ENCODE data around the gene OGFRL1.

Gene OGFRL1

GRCh38 chr6:71310261-71310660 lies 21.6 kb downstream of the OGFRL1 start:
- no peak for TF ChIP-seq REST (IDR thresholded peaks at IDR 0.05; ENCODE audit: insufficient read depth in 1 of 2, low read depth in 2 of 2, low read length in 2 of 2)
- no peak for TF ChIP-seq TAF1 (IDR thresholded peaks at IDR 0.05; ENCODE audit: borderline replicate concordance, insufficient read depth, low read length)
- no peak for TF ChIP-seq FOXP2 (optimal IDR thresholded peaks at IDR 0.05; ENCODE audit: borderline replicate concordance, extremely low read depth, extremely low read length, insufficient read depth)
- TF ChIP-seq POLR2AphosphoS5 (IDR thresholded peaks at IDR 0.05; ENCODE audit: low read depth, low read length): no peak

GRCh38 chr6:71312089-71312488 lies 23.5 kb downstream of the OGFRL1 start:
- TF ChIP-seq SIN3A (IDR thresholded peaks at IDR 0.05; ENCODE audit: borderline replicate concordance, insufficient read depth, low read length): no peak

GRCh38 chr6:71317441-71317840 lies 28.8 kb downstream of the OGFRL1 start:
- TF ChIP-seq SIN3A (IDR thresholded peaks at IDR 0.05; ENCODE audit: borderline replicate concordance, insufficient read depth, low read length): no peak
- no peak for TF ChIP-seq REST (IDR thresholded peaks at IDR 0.05; ENCODE audit: insufficient read depth in 1 of 2, low read depth in 2 of 2, low read length in 2 of 2)
- TF ChIP-seq TAF1 (IDR thresholded peaks at IDR 0.05; ENCODE audit: borderline replicate concordance, insufficient read depth, low read length): no peak
- no peak for TF ChIP-seq POLR2AphosphoS5 (IDR thresholded peaks at IDR 0.05; ENCODE audit: low read depth, low read length)
- TF ChIP-seq FOXP2 (optimal IDR thresholded peaks at IDR 0.05; ENCODE audit: borderline replicate concordance, extremely low read depth, extremely low read length, insufficient read depth): no peak

- TF ChIP-seq REST (IDR thresholded peaks at IDR 0.05; ENCODE audit: insufficient read depth in 1 of 2, low read depth in 2 of 2, low read length in 2 of 2) (no peak), FOXP2 (optimal IDR thresholded peaks at IDR 0.05; ENCODE audit: borderline replicate concordance, extremely low read depth, extremely low read length, insufficient read depth) (no peak), TAF1 (IDR thresholded peaks at IDR 0.05; ENCODE audit: borderline replicate concordance, insufficient read depth, low read length) (no peak), POLR2AphosphoS5 (IDR thresholded peaks at IDR 0.05; ENCODE audit: low read depth, low read length) (no peak), SIN3A (IDR thresholded peaks at IDR 0.05; ENCODE audit: borderline replicate concordance, insufficient read depth, low read length) (no peak)
These were observed 31.4 kb downstream of the OGFRL1 start for GRCh38 chr6:71320041-71320440.

GRCh38 chr6:71321314-71321713 lies 32.7 kb downstream of the OGFRL1 start:
- TF ChIP-seq TAF1 (IDR thresholded peaks at IDR 0.05; ENCODE audit: borderline replicate concordance, insufficient read depth, low read length) (no peak), REST (IDR thresholded peaks at IDR 0.05; ENCODE audit: insufficient read depth in 1 of 2, low read depth in 2 of 2, low read length in 2 of 2) (no peak), SIN3A (IDR thresholded peaks at IDR 0.05; ENCODE audit: borderline replicate concordance, insufficient read depth, low read length) (no peak), POLR2AphosphoS5 (IDR thresholded peaks at IDR 0.05; ENCODE audit: low read depth, low read length) (no peak), FOXP2 (optimal IDR thresholded peaks at IDR 0.05; ENCODE audit: borderline replicate concordance, extremely low read depth, extremely low read length, insufficient read depth) (no peak)

All from PFSK-1 (cell line).